ENCODE results near the gene C1orf21.

Gene C1orf21

DNA sequence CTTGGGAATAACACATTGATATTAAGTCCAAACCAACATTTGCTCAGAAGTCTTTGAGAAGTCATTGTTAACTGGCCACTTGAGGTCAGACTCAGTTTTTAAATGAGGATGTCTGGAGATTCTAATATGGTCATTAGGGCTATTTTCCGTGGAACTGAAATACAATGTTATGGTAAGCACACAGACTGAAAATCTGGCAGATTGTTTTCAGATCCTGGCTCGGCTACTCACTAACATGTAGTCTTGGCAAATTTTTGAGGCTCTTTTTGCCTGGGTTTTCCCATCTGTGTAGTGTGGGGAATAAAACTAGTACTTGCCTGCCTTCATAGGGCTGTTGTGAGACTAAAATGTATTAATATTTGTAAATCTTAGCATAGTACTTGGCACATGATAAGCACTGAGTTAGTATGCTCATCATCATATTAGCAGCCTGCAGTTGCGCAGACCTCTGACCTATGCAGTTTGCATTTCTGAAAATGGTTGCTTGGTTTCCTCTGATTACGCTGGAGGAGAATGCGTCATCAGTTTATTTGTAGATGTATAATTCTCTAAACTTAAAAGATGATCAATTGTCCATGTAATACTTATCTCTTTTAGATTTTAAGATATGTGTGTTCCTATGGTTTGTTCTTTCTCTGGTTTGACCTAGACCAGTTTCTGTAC, 100.8 kb downstream of the C1orf21 start:
- no peak for DNase-seq (ENCODE audit: low read depth)

DNA sequence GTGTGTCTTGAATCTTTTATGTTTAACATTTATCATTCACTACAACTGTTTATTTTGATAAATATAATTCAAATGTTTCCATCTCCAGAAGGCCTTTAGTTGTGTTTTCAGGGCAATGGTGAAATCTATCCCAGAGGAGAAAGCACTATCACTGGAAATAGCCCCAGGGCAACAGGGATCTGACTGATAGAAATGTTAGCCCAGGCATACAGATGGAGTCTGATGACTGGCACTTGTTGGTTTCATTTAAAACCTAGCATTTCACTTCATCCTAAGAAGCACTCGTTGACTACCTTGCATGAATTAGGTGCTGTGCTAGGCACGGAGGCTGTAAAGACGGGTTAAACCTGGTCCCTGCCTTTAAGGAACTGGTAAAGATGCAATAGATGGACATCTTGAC, 103.1 kb downstream of the C1orf21 start:
- no peak for DNase-seq (ENCODE audit: low read depth)

DNA sequence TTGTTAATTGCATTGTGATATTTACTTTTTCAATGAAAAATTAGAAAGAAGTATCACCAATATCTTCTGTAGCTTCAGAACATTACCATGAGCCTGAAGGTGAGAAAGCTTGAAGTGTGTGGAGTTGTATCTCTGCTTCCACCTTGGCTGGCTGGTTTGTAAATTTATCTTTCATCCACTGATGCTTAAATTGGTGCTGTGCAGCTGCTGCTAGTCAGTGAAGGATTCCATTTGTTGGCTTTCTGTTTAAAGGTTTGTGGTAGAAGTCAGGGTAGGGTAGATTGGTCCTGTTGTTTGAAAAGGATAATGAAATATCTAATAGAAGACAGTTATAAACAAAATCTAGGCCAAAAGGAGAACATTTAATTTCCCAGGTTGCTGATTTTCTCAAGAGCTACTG, 105.7 kb downstream of the C1orf21 start:
- no peak for DNase-seq (ENCODE audit: low read depth)

DNA sequence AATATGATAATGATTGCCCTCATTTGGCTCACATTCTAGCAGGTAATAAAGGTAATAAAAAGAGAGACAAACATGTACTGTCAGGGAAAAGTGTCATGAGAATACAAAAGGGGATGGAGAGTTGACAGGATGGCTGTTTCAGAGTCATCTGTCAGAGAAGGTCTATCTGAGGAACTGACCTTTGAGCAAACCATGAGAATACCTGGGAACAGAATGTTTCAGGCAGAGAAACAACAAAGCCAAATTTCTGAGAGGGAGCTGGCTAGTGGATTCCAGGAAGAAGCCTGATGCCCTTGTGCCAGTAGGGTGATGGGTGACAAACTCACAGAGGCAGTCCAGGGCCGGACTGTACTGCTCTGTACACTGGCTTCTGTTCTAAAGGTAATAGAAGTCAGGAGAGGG, 107.2 kb downstream of the C1orf21 start:
- DNase-seq (ENCODE audit: low read depth) = no peak

DNA sequence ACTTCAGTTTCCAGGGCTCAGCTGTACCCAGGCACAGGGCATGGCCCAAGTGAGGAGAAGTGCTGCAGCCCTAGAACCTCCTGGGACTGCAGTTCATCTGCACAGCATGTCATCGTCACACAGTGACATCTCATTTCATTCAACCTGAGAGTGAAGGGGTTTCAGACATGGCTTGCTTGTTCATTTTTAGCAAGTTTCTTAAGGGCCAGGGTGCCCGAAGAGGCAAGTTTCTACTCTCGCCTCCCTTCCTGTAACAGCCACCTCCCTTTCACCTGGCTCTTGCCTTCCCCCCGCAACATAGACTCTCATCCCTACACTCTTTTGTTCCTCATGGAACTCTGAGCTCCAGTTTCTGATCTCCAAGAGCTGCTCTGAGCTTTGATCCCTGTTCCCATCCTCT, 108.1 kb downstream of the C1orf21 start:
- no peak for DNase-seq (ENCODE audit: low read depth)

DNA sequence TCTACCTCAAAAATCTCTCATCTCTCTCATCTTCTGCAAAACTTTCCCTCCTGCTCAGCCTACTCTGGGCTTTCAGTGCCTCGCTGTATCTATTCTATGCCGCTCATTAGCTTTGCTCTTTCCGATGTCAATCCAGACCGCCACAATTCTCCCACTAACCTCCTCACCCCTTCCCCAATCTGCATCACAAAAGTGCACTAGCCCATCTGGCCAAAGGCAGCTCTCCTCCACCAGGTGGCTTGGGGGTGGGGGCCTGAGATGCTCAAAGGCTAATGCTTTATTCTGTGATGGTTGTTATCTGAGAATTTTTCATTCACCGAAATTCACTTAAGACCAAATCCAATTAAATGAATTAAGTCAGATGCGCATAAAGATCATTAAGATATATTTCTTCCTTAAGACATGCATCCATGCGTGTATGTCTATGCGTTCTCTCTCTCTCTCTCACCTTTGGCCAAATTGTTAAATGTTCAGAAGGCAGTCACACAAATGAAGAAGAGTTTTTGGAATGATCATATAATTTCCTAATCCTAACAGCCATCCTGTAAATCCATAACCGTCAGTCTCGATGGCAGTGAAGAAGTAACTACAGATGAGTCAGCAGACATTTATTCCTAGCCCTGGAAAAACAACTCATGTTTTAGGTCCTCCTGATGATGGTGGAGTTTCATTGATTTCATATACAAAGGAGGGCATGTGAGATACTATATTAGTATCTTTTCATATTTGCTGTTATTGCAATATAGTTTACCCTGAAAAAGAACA, 111.3 kb downstream of the C1orf21 start:
- DNase-seq (ENCODE audit: low read depth) = no peak

DNA sequence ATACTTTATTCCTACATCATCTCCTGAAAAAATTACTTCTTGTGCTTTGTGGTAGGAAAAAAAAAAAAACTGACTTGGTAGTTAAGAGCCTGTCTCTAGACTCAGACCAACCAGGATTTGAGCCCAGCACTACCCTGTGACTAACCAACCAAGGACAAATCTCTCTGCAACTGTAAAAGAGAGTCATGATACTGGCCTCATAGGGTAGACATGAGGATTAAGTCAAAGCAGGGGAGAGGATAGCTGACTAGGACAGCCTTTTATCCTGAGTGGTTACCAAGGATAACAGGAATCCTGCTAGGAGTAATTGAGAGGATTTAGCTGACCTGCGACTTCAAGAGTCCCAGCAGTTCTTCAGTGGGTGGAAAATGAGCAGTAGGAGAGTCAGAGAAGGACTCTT, 112.8 kb downstream of the C1orf21 start:
- no peak for DNase-seq (ENCODE audit: low read depth)

DNA sequence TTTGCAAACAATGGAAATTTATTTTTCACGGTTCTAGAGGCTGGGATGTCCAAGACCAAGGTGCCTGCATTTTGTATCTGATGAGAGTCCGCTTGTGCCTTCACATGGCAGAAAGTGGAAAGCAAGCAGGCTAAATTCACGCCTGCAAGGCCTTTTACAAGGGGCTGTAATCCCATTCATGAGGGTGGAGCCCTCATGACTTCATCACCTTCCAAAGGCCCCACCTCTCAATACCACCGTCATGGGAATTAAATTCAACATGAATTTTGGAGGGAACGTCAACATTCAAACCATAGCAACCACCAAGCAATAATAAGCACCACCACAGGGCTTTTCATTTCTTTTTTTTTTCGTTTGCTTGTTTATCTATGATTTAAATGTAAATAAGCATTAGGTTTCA, 115.3 kb downstream of the C1orf21 start:
- DNase-seq (ENCODE audit: low read depth) = no peak

DNA sequence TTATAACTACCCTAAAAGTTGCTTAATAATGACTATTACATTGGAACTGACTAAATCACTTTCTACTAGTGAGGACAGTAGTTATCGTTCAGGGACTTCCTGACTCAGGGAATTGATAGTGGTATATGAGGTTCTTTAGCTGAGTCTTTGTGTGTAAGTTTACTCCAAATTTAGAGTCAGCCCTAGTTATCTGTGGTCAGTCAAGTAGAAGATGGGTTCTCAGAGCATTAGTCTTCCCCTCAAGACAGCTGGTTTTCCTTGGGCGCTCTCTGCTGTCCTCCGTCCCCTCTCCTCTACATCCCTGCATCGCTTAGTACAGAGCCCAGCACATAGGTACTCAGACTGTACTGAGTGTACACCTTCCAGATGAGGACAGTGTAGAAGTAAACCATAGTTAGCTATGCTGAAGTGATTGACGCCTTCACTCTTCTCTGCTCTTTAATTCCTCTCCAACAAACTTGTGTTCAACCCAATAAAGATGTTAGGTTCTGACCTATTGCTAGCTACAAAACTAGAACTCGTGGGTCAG, 116.5 kb downstream of the C1orf21 start:
- no peak for DNase-seq (ENCODE audit: low read depth)

DNA sequence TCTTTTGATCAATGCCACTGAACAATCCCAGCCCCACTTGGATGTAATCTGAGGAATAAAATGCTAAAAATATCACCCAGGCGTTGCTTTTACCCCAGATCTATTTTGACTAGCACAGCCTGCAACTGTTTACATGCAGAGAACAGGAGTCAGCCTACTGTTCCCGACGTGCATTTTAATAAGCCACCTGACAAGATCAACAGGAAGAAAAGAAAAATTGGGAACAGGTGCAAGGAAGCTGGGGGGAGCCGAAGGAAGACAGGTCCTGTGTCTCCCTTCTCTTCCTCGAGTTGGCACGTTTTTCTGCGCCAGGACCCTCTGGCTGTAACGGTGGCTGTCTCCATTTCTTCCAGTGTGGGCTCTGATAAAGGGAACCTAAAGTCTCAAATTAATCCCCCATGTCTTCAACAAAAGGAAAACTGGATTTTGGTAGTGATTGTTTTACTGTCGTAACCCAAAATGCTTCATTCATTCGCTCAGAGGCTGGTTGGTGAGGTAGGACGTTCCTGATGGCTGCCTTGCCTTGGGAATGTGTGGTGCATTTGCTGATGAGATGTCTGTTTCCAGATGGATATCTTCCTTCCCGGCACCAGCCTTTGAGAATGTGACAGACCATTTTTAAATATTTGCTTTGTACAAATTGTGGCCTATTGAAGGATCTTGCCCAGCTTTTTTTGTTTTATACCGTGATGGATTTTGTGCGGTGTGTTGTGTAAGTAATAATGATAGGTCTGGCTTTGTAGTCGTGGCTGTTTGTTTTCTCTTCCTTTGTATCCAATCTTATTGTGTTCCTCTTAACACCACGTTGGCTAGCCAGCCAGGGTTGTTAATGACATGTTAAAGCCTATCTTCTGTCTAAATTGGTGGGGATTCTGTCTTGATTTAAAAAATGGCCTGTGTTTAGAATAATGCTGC, 117.5 kb downstream of the C1orf21 start:
- DNase-seq (ENCODE audit: low read depth) = no peak

DNA sequence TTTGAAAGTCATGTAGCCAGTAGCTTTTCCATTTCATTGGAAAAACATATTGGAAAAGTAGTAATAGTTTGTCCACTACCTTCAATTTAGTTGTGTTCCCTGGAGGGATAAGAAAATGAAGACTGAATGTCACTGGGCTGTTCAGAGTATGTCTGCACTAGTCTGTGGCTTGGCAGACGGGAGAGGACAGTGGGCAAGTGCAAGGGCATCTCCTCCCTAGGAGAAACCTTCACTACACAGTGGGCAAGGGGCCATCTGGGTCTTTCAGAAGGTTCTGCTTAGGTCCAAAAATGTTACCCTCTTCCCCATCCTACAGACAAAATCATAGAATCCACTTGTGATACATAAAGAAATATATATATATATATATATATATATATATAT, 118.1 kb downstream of the C1orf21 start:
- DNase-seq (ENCODE audit: low read depth) = no peak

DNA sequence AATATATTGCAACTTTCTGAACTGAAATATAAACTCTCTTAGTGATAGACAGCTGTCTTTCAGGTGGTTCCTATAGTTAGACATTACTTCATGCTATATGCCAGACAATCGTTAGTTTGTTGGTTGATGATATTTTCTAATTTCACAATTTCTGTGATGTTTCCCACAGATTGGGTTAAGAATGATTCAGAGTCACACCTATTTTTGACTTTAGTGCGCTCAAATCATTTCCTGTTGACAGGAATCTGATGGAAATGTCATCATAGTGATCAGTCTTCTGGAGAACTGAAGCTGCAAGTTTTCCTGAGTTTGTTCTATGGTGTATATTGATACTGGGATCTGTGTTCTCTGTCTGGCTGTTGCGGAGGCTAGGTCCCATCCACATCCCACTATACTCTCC, 119.7 kb downstream of the C1orf21 start:
- DNase-seq (ENCODE audit: low read depth) = no peak

DNA sequence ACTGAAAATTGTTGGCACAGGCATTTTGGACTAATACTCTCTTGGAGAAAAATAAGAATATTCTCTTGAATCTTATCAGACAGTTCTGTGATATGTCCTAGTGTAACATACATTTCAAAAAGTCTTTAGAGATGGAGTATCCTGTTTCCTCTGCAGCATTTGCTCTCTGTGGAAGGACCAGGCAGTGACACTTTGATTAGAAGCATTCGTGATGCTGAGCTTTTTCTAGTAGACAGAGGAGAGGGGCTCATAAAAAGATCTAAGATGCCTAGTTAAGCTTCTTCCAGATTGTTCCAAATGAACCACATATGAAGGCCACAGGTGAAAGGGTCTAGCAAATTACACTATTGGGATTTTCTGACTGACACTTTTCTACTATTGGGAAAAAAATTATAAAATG, 120.3 kb downstream of the C1orf21 start:
- no peak for DNase-seq (ENCODE audit: low read depth)

DNA sequence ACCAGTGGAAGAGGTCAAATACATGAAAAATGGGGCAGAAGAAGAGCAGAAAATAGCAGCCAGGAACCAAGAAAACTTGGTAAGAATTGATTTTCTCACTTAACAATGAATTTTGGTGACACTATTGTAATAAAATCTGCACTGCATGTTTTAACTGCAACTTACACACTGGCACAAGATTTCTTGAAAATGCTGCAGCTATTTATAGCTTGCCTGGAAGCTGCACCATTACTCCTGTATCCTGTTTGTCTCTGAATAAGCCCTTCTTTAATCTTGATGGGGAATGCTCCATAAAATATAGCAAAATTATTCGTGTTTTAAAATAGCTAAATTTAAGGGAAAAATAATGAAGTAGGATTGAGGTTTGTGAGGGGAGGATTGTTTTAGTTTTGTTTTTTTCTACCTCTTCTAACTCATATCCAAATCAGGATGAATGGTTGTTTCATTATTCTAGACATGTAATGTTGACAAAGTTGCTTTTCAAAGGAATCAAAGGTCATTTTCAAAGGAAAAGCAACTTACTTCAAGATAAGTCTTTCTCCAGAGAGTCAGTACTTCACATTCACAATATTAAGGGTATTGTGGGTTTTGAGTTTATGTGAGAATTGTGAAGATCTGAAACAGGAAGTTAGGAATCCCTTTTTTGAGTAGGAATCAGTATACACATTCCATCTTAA, 120.9 kb downstream of the C1orf21 start:
- no peak for DNase-seq (ENCODE audit: low read depth)

DNA sequence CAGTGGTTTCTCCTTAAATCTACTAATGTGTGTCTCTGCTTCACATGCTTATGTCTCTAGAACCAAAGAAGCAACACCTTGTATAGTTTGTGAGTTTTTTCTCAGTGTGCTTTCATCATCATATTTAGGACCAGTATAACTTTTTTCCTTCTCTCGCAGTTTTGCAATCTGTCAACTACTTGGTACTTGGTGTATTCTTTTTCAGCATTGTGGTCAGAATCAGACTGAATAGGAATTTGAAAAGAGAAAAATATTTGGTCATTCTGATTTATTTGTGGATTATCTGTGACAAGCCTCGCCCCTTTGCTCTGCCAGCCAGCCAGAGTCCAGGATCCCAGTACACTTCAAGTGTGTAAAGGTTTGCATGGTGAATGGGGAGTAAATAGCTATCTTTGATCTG, 122.3 kb downstream of the C1orf21 start:
- no peak for DNase-seq (ENCODE audit: low read depth)

DNA sequence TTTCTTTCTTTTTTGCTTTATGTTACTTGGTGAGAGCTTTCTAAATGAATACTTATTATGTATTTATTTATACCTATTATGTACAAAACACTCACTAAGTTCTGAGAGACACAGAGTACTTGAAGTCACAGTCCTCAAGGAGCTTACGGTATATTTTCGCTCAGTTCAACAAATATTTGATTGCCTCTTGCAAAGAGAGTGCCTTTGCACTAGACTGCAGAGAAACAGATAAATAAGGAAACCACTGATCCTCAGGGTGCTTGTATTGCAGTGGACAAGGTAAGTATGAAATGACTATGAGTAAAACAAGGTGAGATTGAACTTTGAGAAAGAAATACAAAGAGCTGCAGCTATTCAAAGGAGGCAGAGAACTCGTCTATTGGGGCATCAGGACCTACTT, 123.3 kb downstream of the C1orf21 start:
- no peak for DNase-seq (ENCODE audit: low read depth)

DNA sequence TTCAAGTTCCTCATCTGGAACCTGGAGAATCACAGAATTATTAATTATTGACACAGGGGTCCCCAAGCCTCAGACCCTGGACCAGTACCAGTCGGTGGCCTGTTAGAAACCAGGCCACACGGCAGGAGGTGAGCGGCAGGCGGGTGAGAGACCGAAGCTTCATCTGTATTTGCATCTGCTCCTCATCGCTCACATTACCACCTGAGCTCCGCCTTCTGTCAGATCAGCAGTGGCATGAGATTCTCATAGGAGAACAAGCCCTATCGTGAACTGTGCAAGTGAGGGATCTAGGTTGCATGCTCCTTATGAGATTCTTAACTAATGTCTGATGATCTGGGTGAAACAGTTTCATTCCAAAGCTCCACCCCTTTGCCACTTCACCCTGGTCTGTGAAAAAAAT, 125.9 kb downstream of the C1orf21 start:
- no peak for DNase-seq (ENCODE audit: low read depth)

DNA sequence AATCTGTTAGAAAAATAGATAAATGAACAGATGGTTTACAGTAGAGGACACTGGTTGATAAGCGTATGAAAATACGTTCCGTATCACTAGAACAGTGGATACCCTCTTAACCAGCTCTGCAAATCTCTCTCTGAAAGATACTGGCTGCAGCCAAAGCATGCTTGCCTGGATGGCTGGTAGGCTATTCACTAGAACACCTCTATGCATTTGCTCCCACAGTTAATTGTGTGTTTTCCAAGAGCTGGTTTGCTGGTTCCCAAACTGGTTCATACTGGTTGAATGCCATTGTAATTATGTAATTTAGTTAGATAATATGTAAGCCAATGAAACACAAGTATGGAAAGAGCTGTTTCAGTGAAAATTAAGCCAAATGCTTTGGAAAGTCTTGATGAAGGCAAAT, 126.6 kb downstream of the C1orf21 start:
- no peak for DNase-seq (ENCODE audit: low read depth)

DNA sequence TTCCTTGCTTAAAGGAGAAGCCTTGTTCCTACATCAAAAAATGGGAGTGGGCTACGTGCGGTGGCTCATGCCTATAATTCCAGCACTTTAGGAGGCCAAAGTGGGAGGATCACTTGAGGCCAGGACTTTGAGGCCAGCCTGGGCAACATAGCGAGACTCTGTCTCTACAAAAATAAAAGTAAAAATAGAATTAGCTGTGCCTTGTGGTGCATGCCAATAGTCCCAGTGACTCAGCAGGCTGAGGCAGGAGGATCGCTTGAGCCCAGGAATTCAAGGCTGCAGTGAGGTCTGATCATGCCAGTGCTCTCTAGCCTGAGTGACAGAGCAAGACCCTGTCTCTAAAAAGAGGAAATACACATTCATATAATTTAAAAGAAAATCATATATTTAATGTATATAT, 127.1 kb downstream of the C1orf21 start:
- no peak for DNase-seq (ENCODE audit: low read depth)

DNA sequence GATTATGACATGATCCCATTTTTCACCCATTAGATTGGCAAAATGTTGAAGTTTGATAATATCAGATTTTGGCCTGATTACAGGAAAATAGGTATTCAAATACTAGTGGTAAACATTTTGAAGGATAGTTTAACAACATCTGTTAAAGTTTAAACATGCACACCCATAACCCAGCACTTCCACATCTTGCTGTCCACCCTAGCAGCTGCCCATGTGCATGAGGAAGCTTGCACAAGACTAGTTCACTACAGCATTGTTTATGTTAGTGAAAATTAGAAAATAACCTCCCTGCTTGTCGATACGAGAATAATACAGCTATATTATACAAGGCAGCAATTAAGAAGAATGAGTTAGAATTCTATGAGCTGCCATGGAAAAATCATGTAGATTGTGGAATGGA, 127.6 kb downstream of the C1orf21 start:
- DNase-seq (ENCODE audit: low read depth) = no peak

DNA sequence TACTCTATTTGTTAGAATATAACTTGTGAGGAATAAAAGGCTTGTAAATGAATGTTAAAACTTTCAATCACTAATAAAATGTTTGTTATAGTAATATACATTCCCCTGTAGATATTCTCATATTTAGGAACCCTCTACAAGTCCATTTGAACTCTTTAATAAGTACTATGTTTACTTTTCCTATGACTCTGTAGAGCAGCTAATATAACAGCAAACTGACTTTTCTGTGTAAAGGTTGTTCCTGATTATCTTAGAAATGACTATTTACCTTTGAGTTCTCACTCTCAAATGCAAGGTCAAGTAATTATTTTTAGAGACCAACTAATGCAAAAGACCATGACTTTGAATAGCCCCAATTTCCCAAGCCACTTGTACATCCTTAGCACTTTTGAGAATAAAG, 130.3 kb downstream of the C1orf21 start:
- DNase-seq (ENCODE audit: low read depth) = no peak

DNA sequence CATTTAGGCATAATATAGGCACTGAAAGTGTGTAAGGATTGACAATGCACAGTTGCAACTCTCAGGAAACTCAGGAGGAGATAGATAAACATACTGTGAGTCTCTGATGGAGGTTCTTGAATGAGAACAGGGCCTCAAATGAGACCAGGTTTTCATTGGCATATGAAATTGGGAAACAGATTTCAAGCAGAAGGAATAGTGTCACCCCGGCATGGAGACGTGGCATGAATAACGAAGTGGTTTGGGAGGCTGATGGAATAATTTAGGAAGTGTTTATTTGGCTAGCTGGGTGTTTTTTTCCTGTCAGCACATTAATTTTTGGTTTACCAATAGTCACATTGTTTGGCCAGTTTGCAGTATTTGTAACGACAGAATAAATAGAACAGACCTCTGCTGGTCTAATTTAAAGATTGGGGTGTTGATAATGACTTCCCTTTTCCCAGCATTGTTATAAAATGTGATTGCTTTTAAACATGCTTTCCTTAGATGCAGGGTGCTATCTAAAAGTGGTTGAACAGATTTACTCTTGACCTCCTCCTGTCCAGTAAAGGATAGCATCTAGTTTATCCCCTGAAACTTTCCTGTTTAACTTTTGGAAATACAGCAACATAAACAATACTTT, 132.0 kb downstream of the C1orf21 start:
- no peak for DNase-seq (ENCODE audit: low read depth)
